AG09319 (cell line): Measurements from ENCODE around the gene BLMH.

Experiments used
- DNase-seq: peaks from one replicate; pipeline ENCODE4 v3.0.0-alpha.2; 2010; ENCODE audit warnings: low read depth; ENCODE audit errors: extremely low read depth
- CTCF ChIP-seq: IDR thresholded peaks from 2 replicates; pipeline ENCODE4 v1.5.1; 2011; ENCODE audit warnings: low read depth, mild to moderate bottlenecking, inconsistent platforms, low read length, moderate library complexity

Gene BLMH

GRCh38 chr17:30292286-30292858 is 628 bp upstream of the BLMH start:
- TF ChIP-seq CTCF, result no peak
- DNase-seq, result no peak

GRCh38 chr17:30290696-30291542 is 825 bp downstream of the BLMH start:
- DNase-seq, result no peak
- no peak for TF ChIP-seq CTCF

- DNase-seq, result no peak
- TF ChIP-seq CTCF, result no peak
These were observed 1.7 kb downstream of the BLMH start for GRCh38 chr17:30290077-30290476.

- TF ChIP-seq CTCF, result no peak
- DNase-seq, result no peak
These were observed 12.6 kb downstream of the BLMH start for GRCh38 chr17:30279156-30279555.

- TF ChIP-seq CTCF, result peak; percentile 38
- peak; percentile 4 for DNase-seq
These were observed 13.7 kb downstream of the BLMH start for GRCh38 chr17:30278032-30278431.

- no peak for DNase-seq
- no peak for TF ChIP-seq CTCF
These were observed 15.8 kb downstream of the BLMH start for GRCh38 chr17:30275911-30276310.

- TF ChIP-seq CTCF, result no peak
- no peak for DNase-seq
These were observed 16.9 kb downstream of the BLMH start for GRCh38 chr17:30274887-30275286.
